Psoas muscle (tissue), 8 donors: ENCODE measurements around the gene ZNF304. TPM values are rescaled to one million over a fixed set of nuclear protein-coding genes. Genes with fewer than 3 reads are reported as not detected.

Source experiments
- ATAC-seq, 4 donors: fragments of 200-7000 bp; cut with Tn5 transposase; one replicate each; pipeline ENCODE4 v1.9.1; 2020; ENCODE audit warnings: moderate library complexity in 3 of 4, mild to moderate bottlenecking in 2 of 4
- DNase-seq, 2 donors: peaks; one replicate each; pipeline ENCODE4 v3.0.0-alpha.2; 2020
- H3K27ac ChIP-seq: fragments of 200-600 bp; one replicate; pipeline ENCODE4 v1.8.0; 2022
- H3K27me3 ChIP-seq, 3 donors: fragments of 200-600 bp in 1 of 3; one replicate each; pipeline versions ENCODE4 v1.6.1 to v1.8.0; 2013 to 2022; ENCODE audit warnings: low read length in 2 of 3, mild to moderate bottlenecking in 2 of 3, moderate library complexity in 1 of 3; ENCODE audit not compliant: insufficient read depth in 3 of 3
- H3K36me3 ChIP-seq, 2 donors: fragments of 200-600 bp in 1 of 2; one replicate each; pipeline versions ENCODE4 v1.6.1 to v1.8.0; 2013 to 2022; ENCODE audit warnings: low read depth in 1 of 2, mild to moderate bottlenecking in 1 of 2, moderate library complexity in 1 of 2; ENCODE audit not compliant: insufficient read depth in 1 of 2
- H3K4me1 ChIP-seq: fragments of 200-600 bp; one replicate; pipeline ENCODE4 v1.8.0; 2022
- H3K4me3 ChIP-seq: fragments of 200-600 bp; one replicate; pipeline ENCODE4 v1.8.0; 2022; ENCODE audit warnings: mild to moderate bottlenecking
- H3K9me3 ChIP-seq: fragments of 200-600 bp; one replicate; pipeline ENCODE4 v1.8.0; 2022
- CTCF ChIP-seq: fragments of 200-600 bp; IDR thresholded peaks from one replicate; pipeline ENCODE4 v1.8.0; 2022; ENCODE audit warnings: antibody characterized with exemption
- WGBS, 3 donors: extraction: QIAGEN DNeasy Blood & Tissue Kit; methylation state at CpG; one replicate each; pipeline versions ENCODE4 v1.1.6 to v1.1.7; 2013; 5-methylcytosine and 5-hydroxymethylcytosine counted together
- intact Hi-C, 2 donors: fragments of 100-400 bp; cut with DNase I; formaldehyde crosslinking; loops; one replicate each; pipeline versions ENCODE4 v1.11.0 to v1.14.2; 2022
- long read RNA-seq, 2 donors: library from polyadenylated mRNA; unstranded; transcript quantifications; one replicate each; pipeline ENCODE4 v2.0.0, GENCODE V29; 2021
- polyA plus RNA-seq, 3 donors: library from polyadenylated mRNA; stranded (reverse); fragments of 200-250 nt; gene quantifications; one replicate each; pipeline ENCODE4 v1.2.3, GENCODE V29; 2013
- total RNA-seq, 4 donors: library from RNA; stranded (reverse); fragmentation: NEBNext Ultra II Directional in 2 of 4; extraction: Animal tissue kit (Norgen Biotek cat#: 25700) in 2 of 4; gene quantifications; one replicate each; pipeline versions ENCODE4 v1.2.1 to v1.2.4, GENCODE V29; 2021 to 2023
- donor health status: healthy with polysubstance abuse.
- donor health status: DM: no; HTN: no; CAD: no; lungs with moderate emphysema.
- donor health status: Bipolar disorder and iron deficiency.
- donor health status: healthy.
- donor health status: DM: yes; HTN: yes; CAD: no.
- donor health status: DM: no; HTN: no; CAD: no.
- donor health status: DM: no; HTN: no; CAD: no.
- donor health status: DM: yes; HTN: yes; CAD: no.

Gene ZNF304
- total RNA-seq, result 1 to 10 TPM; 3.3 to 8.8 (median 6.8) TPM
- 1 to 10 TPM; 2.3 to 6.2 (median 3.3) TPM for polyA plus RNA-seq
- long read RNA-seq, donor 1, full-length matches to known transcripts, result 2 of 4 reads
- long read RNA-seq, donor 1, partial matches to known transcripts, result 0 of 4 reads
- long read RNA-seq, donor 1, other reads (novel, unspliced or antisense), result 2 of 4 reads
- long read RNA-seq, donor 2, full-length matches to known transcripts, result 10 of 16 reads
- long read RNA-seq, donor 2, partial matches to known transcripts, result 3 of 16 reads
- long read RNA-seq, donor 2, other reads (novel, unspliced or antisense), result 3 of 16 reads

- no peak for TF ChIP-seq CTCF
- intact Hi-C loops, result loop anchor here in 1 of 2 donors (2.0 kb wide), 1 partner anchor 30 kb away; the partner anchor contains the start of gene ZNF543
- peaks cover 14% of the 10 kb centered on the region for H3K4me1 ChIP-seq
- H3K9me3 ChIP-seq, result peaks cover 5% of the 10 kb centered on the region
- DNase-seq (peak; percentile 94 to 96), ATAC-seq (peak; percentile 98)
- H3K27ac ChIP-seq, result peak within 1 kb of the TSS; percentile 88
- H3K4me3 ChIP-seq, result peak within 1 kb of the TSS; percentile 94
- H3K27me3 ChIP-seq, result no peaks in the 10 kb centered on the region
- H3K36me3 ChIP-seq, result peaks cover 12 to 26% of the 10 kb centered on the region in 2 donors
- WGBS, 3 donors, result 1% methylated on average over 56 to 57 of the region's 57 CpGs
Observed at GRCh38 chr19:57350877-57351805, at the start of gene ZNF304. Gene ZNF304 (plus strand): TSS chr19:57351271. CDS start chr19:57351665, 394 bp downstream.

GRCh38 chr19:57302020-57302465, 49.0 kb upstream of the ZNF304 start:
- Histone ChIP-seq H3K4me3 (no peak overlapping the region), H3K36me3 (peaks cover 0 to 32% of the 10 kb centered on the region in 2 donors), H3K4me1 (peaks cover 19% of the 10 kb centered on the region), H3K27me3 (no peaks in the 10 kb centered on the region), H3K27ac (peak overlapping the region; percentile 68), H3K9me3 (no peaks in the 10 kb centered on the region)
- intact Hi-C loops, result loop anchor here in 1 of 2 donors (2.0 kb wide), 1 partner anchor 15 kb away; no protein-coding TSS in a partner anchor
- WGBS, 3 donors, result 15 to 47% (median 29%) methylated on average over 1 of the region's 1 CpG
- TF ChIP-seq CTCF, result no peak
- peak; percentile 96 to 98 (median 97) for ATAC-seq
- peak; percentile 74 to 89 for DNase-seq

GRCh38 chr19:57302727-57303401, 48.2 kb upstream of the ZNF304 start:
- Histone ChIP-seq H3K27ac (peak overlapping the region; percentile 68), H3K9me3 (no peaks in the 10 kb centered on the region), H3K27me3 (no peaks in the 10 kb centered on the region), H3K36me3 (peaks cover 0 to 32% of the 10 kb centered on the region in 2 donors), H3K4me1 (peaks cover 19% of the 10 kb centered on the region), H3K4me3 (no peak overlapping the region)
- WGBS, 3 donors, result 77 to 90% (median 79%) methylated on average over 7 of the region's 7 CpGs
- DNase-seq, result no peak
- TF ChIP-seq CTCF, result no peak
- ATAC-seq, result peak in 3 of 4 donors; percentile 17 to 28 (median 20)
- intact Hi-C loops, result loop anchor here in 1 of 2 donors (2.0 kb wide), 1 partner anchor 14 kb away; no protein-coding TSS in a partner anchor

- Histone ChIP-seq H3K36me3 (peaks cover 0 to 23% of the 10 kb centered on the region in 2 donors), H3K4me3 (no peak overlapping the region), H3K4me1 (peaks cover 19% of the 10 kb centered on the region), H3K27ac (no peak overlapping the region), H3K27me3 (no peaks in the 10 kb centered on the region), H3K9me3 (peaks cover 4% of the 10 kb centered on the region)
- intact Hi-C loops, result no loop called here
- no peak for DNase-seq
- 0 to 83% (median 18%) methylated on average over 1 of the region's 1 CpG for WGBS, 3 donors
- no peak for ATAC-seq
- no peak for TF ChIP-seq CTCF
Observed at GRCh38 chr19:57305056-57305455, 46.0 kb upstream of the ZNF304 start.
